H9 (cell line): ENCODE measurements around the gene NPAS2. TPM values are rescaled to one million over a fixed set of nuclear protein-coding genes. Genes with fewer than 3 reads are reported as not detected.

Experiments
- DNase-seq: peaks from one replicate; pipeline ENCODE4 v3.0.0-alpha.2; 2017
- H2AFZ ChIP-seq: one replicate; pipeline ENCODE4 v1.6.1; 2013; ENCODE audit warnings: mild to moderate bottlenecking, low read length, control low read depth, moderate library complexity
- H2AK5ac ChIP-seq: 2 replicates; pipeline ENCODE4 v1.6.1; 2013; ENCODE audit warnings: low read length, control low read depth, mixed read lengths; ENCODE audit not compliant: insufficient read length
- H2BK120ac ChIP-seq: one replicate; pipeline ENCODE4 v1.6.1; 2013; ENCODE audit warnings: low read depth, mild to moderate bottlenecking, low read length, control low read depth, inconsistent platforms; ENCODE audit not compliant: poor library complexity, severe bottlenecking
- H2BK12ac ChIP-seq: 2 replicates; pipeline ENCODE4 v1.6.1; 2013; ENCODE audit warnings: low read length, control low read depth, mixed read lengths, low read depth; ENCODE audit not compliant: insufficient read length
- H2BK15ac ChIP-seq: 2 replicates; pipeline ENCODE4 v1.6.1; 2013; ENCODE audit warnings: low read depth, low read length, control low read depth
- H2BK20ac ChIP-seq: one replicate; pipeline ENCODE4 v1.6.1; 2013; ENCODE audit warnings: low read depth, mild to moderate bottlenecking, low read length, control low read depth, inconsistent platforms; ENCODE audit not compliant: poor library complexity, severe bottlenecking
- H2BK5ac ChIP-seq: 2 replicates; pipeline ENCODE4 v1.6.1; 2013; ENCODE audit warnings: low read length, control low read depth, mixed read lengths; ENCODE audit not compliant: insufficient read length
- H3K14ac ChIP-seq: 2 replicates; pipeline ENCODE4 v1.6.1; 2013; ENCODE audit warnings: low read length, control low read depth; ENCODE audit not compliant: insufficient read depth
- H3K18ac ChIP-seq: 2 replicates; pipeline ENCODE4 v1.6.1; 2013; ENCODE audit warnings: low read depth, mild to moderate bottlenecking, mixed read lengths, low read length, control low read depth; ENCODE audit not compliant: insufficient read length
- H3K23ac ChIP-seq: 2 replicates; pipeline ENCODE4 v1.6.1; 2013; ENCODE audit warnings: low read length, control low read depth, mixed read lengths, low read depth; ENCODE audit not compliant: insufficient read length
- H3K23me2 ChIP-seq: 2 replicates; pipeline ENCODE4 v1.6.1; 2013; ENCODE audit warnings: low read depth, mild to moderate bottlenecking, mixed read lengths, low read length, control low read depth; ENCODE audit not compliant: insufficient read length, poor library complexity, severe bottlenecking
- H3K27ac ChIP-seq: 2 replicates; pipeline ENCODE4 v1.5.1; 2013; ENCODE audit warnings: low read length, control low read depth, mixed read lengths, low read depth; ENCODE audit not compliant: insufficient read length
- H3K27me3 ChIP-seq: 2 replicates; pipeline ENCODE4 v1.6.1; 2013; ENCODE audit warnings: low read length, control low read depth, inconsistent platforms; ENCODE audit not compliant: insufficient read depth
- H3K4ac ChIP-seq: 2 replicates; pipeline ENCODE4 v1.6.1; 2013; ENCODE audit warnings: low read depth, mild to moderate bottlenecking, control low read depth, inconsistent platforms, low read length, moderate library complexity
- H3K4me1 ChIP-seq: 2 replicates; pipeline ENCODE4 v1.6.1; 2013; ENCODE audit warnings: low read length, control low read depth, inconsistent platforms; ENCODE audit not compliant: insufficient read depth
- H3K4me2 ChIP-seq: 2 replicates; pipeline ENCODE4 v1.6.1; 2013; ENCODE audit warnings: low read length, control low read depth, mixed read lengths; ENCODE audit not compliant: insufficient read length, insufficient read depth
- H3K56ac ChIP-seq: 2 replicates; pipeline ENCODE4 v1.6.1; 2013; ENCODE audit warnings: low read depth, mild to moderate bottlenecking, mixed read lengths, low read length, control low read depth; ENCODE audit not compliant: insufficient read length
- H3K79me1 ChIP-seq: 2 replicates; pipeline ENCODE4 v1.6.1; 2013; ENCODE audit warnings: low read depth, mild to moderate bottlenecking, moderate library complexity, low read length, control low read depth, inconsistent platforms; ENCODE audit not compliant: insufficient read depth, poor library complexity, severe bottlenecking
- H3K79me2 ChIP-seq: 2 replicates; pipeline ENCODE4 v1.6.1; 2013; ENCODE audit warnings: low read length, control low read depth, inconsistent platforms; ENCODE audit not compliant: insufficient read depth
- H3K9ac ChIP-seq: 2 replicates; pipeline ENCODE4 v1.6.1; 2013; ENCODE audit warnings: low read length, control low read depth, mixed read lengths; ENCODE audit not compliant: insufficient read length; ENCODE audit errors: extremely low read depth
- H3K9me3 ChIP-seq: one replicate; pipeline ENCODE4 v1.6.1; 2013; ENCODE audit warnings: low read depth, low read length, inconsistent platforms; ENCODE audit not compliant: control insufficient read depth
- H3T11ph ChIP-seq: one replicate; pipeline ENCODE4 v1.6.1; 2013; ENCODE audit warnings: mild to moderate bottlenecking, low read length, control low read depth, inconsistent platforms
- H4K20me1 ChIP-seq: one replicate; pipeline ENCODE4 v1.6.1; 2013; ENCODE audit not compliant: control insufficient read depth, insufficient read length, insufficient read depth
- H4K5ac ChIP-seq: 2 replicates; pipeline ENCODE4 v1.6.1; 2013; ENCODE audit warnings: low read depth, mild to moderate bottlenecking, mixed read lengths, low read length, control low read depth; ENCODE audit not compliant: insufficient read length
- H4K8ac ChIP-seq: replicated peaks from 2 replicates; pipeline ENCODE4 v1.6.1; 2013; ENCODE audit warnings: low read length, control low read depth, mixed read lengths, low read depth; ENCODE audit not compliant: insufficient read length
- H4K91ac ChIP-seq: 2 replicates; pipeline ENCODE4 v1.6.1; 2013; ENCODE audit warnings: low read depth, mild to moderate bottlenecking, moderate library complexity, mixed read lengths, low read length, control low read depth; ENCODE audit not compliant: insufficient read length
- H3K27ac Mint-ChIP-seq, 3 experiments: 2 replicates in 2 of 3; 3 replicates in 1 of 3; pipeline ENCODE4 v1.8.0; 2020 to 2021; ENCODE audit warnings: mixed read lengths in 3 of 3, mild to moderate bottlenecking in 1 of 3, moderate library complexity in 1 of 3
- H3K27me3 Mint-ChIP-seq: 2 replicates; pipeline ENCODE4 v1.8.0; 2021; ENCODE audit warnings: low read depth, mild to moderate bottlenecking, moderate library complexity, mixed read lengths
- H3K36me3 Mint-ChIP-seq, 3 experiments: 2 replicates in 2 of 3; 3 replicates in 1 of 3; pipeline ENCODE4 v1.8.0; 2020 to 2021; ENCODE audit warnings: low read depth in 3 of 3, mixed read lengths in 3 of 3; ENCODE audit not compliant: insufficient read depth in 1 of 3
- H3K4me1 Mint-ChIP-seq, 2 experiments: 2 replicates each; pipeline ENCODE4 v1.8.0; 2020; ENCODE audit warnings: mixed read lengths in 2 of 2
- H3K4me3 Mint-ChIP-seq, 2 experiments: 2 replicates in 1 of 2; 3 replicates in 1 of 2; pipeline ENCODE4 v1.8.0; 2020 to 2021; ENCODE audit warnings: mild to moderate bottlenecking in 2 of 2, mixed read lengths in 2 of 2, moderate library complexity in 1 of 2
- H3K9me3 Mint-ChIP-seq, 2 experiments: 2 replicates in 1 of 2; 3 replicates in 1 of 2; pipeline ENCODE4 v1.8.0; 2020; ENCODE audit warnings: mild to moderate bottlenecking in 2 of 2, mixed read lengths in 2 of 2, moderate library complexity in 1 of 2
- CTCF ChIP-seq: fragments of 200-600 bp; sonication (generic); conservative IDR thresholded peaks from 3 replicates; pipeline ENCODE4 v1.8.0; 2021; ENCODE audit warnings: antibody characterized with exemption, mild to moderate bottlenecking
- WGBS: extraction: QIAGEN DNeasy Blood & Tissue Kit; methylation state at CpG from one replicate; pipeline ENCODE4 v1.1.7; 2013; ENCODE audit warnings: missing lambda C conversion rate, low lambda C conversion rate, mixed read lengths; ENCODE audit not compliant: insufficient read length; ENCODE audit errors: extremely low coverage; 5-methylcytosine and 5-hydroxymethylcytosine counted together
- total RNA-seq: library from RNA; stranded (reverse); gene quantifications from 2 replicates; pipeline ENCODE4 v1.2.1, GENCODE V29; 2021

The NPAS2 gene
- total RNA-seq, 1 experiment from 2014 or later = 1.3 TPM

- WGBS = no CpG with 5 or more reads among the region's 10 CpGs
- Histone ChIP-seq H3K4ac (no peak overlapping the region), H4K5ac (no peak overlapping the region), H3K9me3 (no peaks in the 10 kb centered on the region), H2BK5ac (no peak overlapping the region), H3K23me2 (no peaks in the 10 kb centered on the region), H2BK12ac (no peak overlapping the region), H2BK20ac (no peak overlapping the region), H2BK120ac (no peak overlapping the region), H4K91ac (no peak overlapping the region), H2AK5ac (no peak overlapping the region), H3K23ac (no peak overlapping the region), H3K27me3 (no peaks in the 10 kb centered on the region), H3K9ac (no peak overlapping the region), H2AFZ (no peak overlapping the region), H3K14ac (no peak overlapping the region), H3K4me2 (no peak overlapping the region), H3K56ac (no peak overlapping the region), H4K20me1 (no peaks in the 10 kb centered on the region), H3K79me2 (no peaks in the 10 kb centered on the region), H3K27ac (no peak overlapping the region), H2BK15ac (no peak overlapping the region), H3K18ac (no peak overlapping the region), H4K8ac (no peak overlapping the region), H3K79me1 (no peaks in the 10 kb centered on the region), H3T11ph (no peak overlapping the region), H3K4me1 (no peaks in the 10 kb centered on the region; the same call in 1 of the 2 replicates)
- Mint-ChIP-seq H3K27ac (no peak overlapping the region), H3K36me3 (no peaks in the 10 kb centered on the region; a peak in 1 of 7 replicates), H3K27me3 (no peaks in the 10 kb centered on the region; the same call in 1 of the 2 replicates), H3K4me3 (no peak overlapping the region), H3K4me1 (peaks cover 11 to 14% of the 10 kb centered on the region in 2 experiments), H3K9me3 (no peaks in the 10 kb centered on the region)
- TF ChIP-seq CTCF = no peak
- no peak for DNase-seq
These were observed 34.2 kb upstream of the NPAS2 start for GRCh38 chr2:100785626-100786296.
